Activated CD4-positive, alpha-beta T cell treated with anti-CD3 and anti-CD28 coated beads, Interleukin-2, Interleukin-4, amounts not matched to agents 100 ng/mL and 50 ng/mL, durations not matched to agents 16 hours and 8 hours (primary cell): ENCODE results near the gene TRMO.

ENCODE experiments used
- DNase-seq: peaks from one replicate; pipeline ENCODE4 v3.0.0-alpha.2; 2020; ENCODE audit warnings: low spot score

TRMO gene

GRCh38 chr9:97858826-97859225 is 63.5 kb downstream of the TRMO start:
- no peak for DNase-seq

- no peak for DNase-seq
These were observed 63.9 kb downstream of the TRMO start for GRCh38 chr9:97858393-97858713.

- no peak for DNase-seq
These were observed 64.5 kb downstream of the TRMO start for GRCh38 chr9:97857606-97858392.

- DNase-seq: no peak
These were observed 65.3 kb downstream of the TRMO start for GRCh38 chr9:97856857-97857605.

GRCh38 chr9:97855899-97856298 is 66.4 kb downstream of the TRMO start:
- no peak for DNase-seq

GRCh38 chr9:97855486-97855875 is 66.8 kb downstream of the TRMO start:
- DNase-seq: no peak

- DNase-seq: no peak
These were observed 67.4 kb downstream of the TRMO start for GRCh38 chr9:97854696-97855485.
